Subcutaneous preadipocyte (primary cell): ENCODE results near the gene ATG4A. TPM values are rescaled to one million over a fixed set of nuclear protein-coding genes. Genes with fewer than 3 reads are reported as not detected.

Experiments
- total RNA-seq: library from RNA; depleted of rRNA; stranded (reverse); fragments of >200 nt; gene quantifications from 2 replicates; pipeline ENCODE4 v1.2.3, GENCODE V29; 2012

The ATG4A gene, protein sequence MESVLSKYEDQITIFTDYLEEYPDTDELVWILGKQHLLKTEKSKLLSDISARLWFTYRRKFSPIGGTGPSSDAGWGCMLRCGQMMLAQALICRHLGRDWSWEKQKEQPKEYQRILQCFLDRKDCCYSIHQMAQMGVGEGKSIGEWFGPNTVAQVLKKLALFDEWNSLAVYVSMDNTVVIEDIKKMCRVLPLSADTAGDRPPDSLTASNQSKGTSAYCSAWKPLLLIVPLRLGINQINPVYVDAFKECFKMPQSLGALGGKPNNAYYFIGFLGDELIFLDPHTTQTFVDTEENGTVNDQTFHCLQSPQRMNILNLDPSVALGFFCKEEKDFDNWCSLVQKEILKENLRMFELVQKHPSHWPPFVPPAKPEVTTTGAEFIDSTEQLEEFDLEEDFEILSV
- total RNA-seq = 7.6 and 7.7 TPM in 2 replicates

DNA sequence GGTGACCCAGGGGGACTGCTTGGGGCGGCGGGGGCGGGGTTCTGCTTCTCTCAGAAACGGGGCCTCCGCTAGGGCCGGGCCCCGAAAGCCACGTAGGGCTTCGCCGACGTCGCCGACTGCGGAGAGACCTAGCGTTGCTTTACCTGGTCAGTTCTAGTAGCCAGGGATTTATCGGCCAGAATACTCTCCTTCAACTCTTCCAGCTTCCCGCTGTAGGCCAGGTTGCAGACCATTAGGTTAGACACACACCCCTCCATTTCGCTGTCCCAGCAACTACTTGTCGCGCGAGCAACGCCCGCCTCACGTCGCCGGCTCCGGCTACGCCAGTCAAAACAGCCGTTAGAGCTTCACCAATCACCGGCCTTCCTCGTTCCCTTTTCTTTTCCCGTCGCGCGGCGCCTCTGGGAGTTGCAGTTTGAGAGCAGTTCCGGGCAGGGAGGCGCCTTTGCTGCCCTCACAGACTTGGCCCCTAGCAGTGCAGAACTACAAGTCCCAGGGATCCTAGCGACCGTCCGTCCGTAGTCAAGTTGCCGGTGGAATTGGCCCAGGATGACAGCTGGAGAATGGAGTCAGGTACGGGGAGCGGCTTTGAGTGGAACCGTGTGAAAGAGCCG, at the start of gene ATG4A, which contains the start of gene PSMD10:
Gene ATG4A, plus strand, starts transcription at position 515 of the 614 bp plus-strand sequence. Its CDS starts 49 bp downstream, at position 564.
Gene PSMD10, minus strand, starts transcription at position 279 of the 614 bp plus-strand sequence. Its CDS starts 22 bp downstream, at position 257.

DNA sequence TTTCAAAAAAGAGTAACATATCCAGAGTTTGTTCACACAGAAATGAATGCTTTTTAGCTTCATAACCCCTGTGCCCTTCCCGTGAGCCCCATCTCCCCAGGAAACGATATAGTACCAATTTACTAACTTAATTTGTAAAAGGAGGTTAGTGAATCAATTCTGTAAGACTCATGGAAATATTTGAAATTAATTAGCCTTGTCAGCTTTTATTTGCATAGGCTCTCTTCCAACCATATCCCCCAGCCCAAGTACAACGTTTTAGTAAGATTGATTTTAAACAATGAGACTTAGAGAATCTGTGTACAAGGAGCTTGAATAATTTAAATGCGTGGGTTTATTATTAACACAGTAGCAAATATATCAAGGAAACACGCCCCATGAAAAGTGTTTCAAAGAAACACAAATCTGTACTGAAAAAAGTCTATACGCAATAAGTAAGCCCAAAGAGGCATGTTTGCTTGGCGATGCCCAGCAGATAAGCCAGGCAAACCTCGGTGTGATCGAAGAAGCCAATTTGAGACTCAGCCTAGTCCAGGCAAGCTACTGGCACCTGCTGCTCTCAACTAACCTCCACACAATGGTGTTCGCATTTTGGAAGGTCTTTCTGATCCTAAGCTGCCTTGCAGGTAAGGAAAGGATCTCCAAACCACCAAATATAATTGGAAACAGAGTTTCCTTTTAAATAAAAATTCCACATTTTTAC, 46.9 kb upstream of the ATG4A start, which contains the start of gene VSIG1:
Gene VSIG1, plus strand, starts transcription at position 512 of the 703 bp plus-strand sequence. Its CDS starts 66 bp downstream, at position 578.

Other genes with a start within 250 kb of the ATG4A start
- not detected in 2 replicates for gene TEX13B, start 109.4 kb upstream of the ATG4A start, total RNA-seq
- gene VSIG1, start 46.7 kb upstream of the ATG4A start, total RNA-seq = under 0.01 TPM in 1 of 2 replicates, not detected in the other
- 59.6 and 65.8 TPM in 2 replicates for gene PSMD10, start 236 bp upstream of the ATG4A start, total RNA-seq